CD14-positive monocyte (primary cell): ENCODE data around the gene TMEM244. TPM values are rescaled to one million over a fixed set of nuclear protein-coding genes. Genes with fewer than 3 reads are reported as not detected.

Experiments
- DNase-seq, 3 donors: peaks; one replicate each; pipeline ENCODE4 v3.0.0-alpha.2; 2011 to 2022
- H2AFZ ChIP-seq: 2 replicates; pipeline ENCODE4 v1.6.0; 2012; ENCODE audit warnings: mild to moderate bottlenecking, low read depth, low read length, inconsistent platforms; ENCODE audit not compliant: insufficient read depth, poor library complexity, severe bottlenecking
- H3K27ac ChIP-seq, 2 donors: 1 replicate in 1 of 2; 2 replicates in 1 of 2; pipeline ENCODE4 v1.5.1; 2012 to 2013; ENCODE audit warnings: low read length in 2 of 2, control low read depth in 1 of 2, inconsistent platforms in 1 of 2, low read depth in 1 of 2, mild to moderate bottlenecking in 1 of 2
- H3K27me3 ChIP-seq, 2 donors: one replicate each; pipeline versions ENCODE4 v1.6.0 to v1.6.1; 2011 to 2013; ENCODE audit warnings: low read length in 2 of 2; ENCODE audit not compliant: control insufficient read depth in 2 of 2, insufficient read depth in 2 of 2
- H3K36me3 ChIP-seq, 2 donors: replicated peaks in 1 of 2; 1 replicate in 1 of 2; 2 replicates in 1 of 2; pipeline versions ENCODE4 v1.5.1 to v1.6.1; 2012 to 2013; ENCODE audit warnings: low read length in 2 of 2, control low read depth in 1 of 2, inconsistent platforms in 1 of 2, mild to moderate bottlenecking in 1 of 2; ENCODE audit not compliant: insufficient read depth in 2 of 2, control insufficient read depth in 1 of 2
- H3K4me1 ChIP-seq, 2 donors: 1 replicate in 1 of 2; 2 replicates in 1 of 2; pipeline versions ENCODE4 v1.5.1 to v1.6.1; 2012 to 2013; ENCODE audit warnings: low read length in 2 of 2, control low read depth in 1 of 2, inconsistent platforms in 1 of 2, mild to moderate bottlenecking in 1 of 2, moderate library complexity in 1 of 2; ENCODE audit not compliant: insufficient read depth in 2 of 2, control insufficient read depth in 1 of 2
- H3K4me2 ChIP-seq: replicated peaks from 2 replicates; pipeline ENCODE3; 2012; ENCODE audit warnings: low read length, moderate library complexity, mild to moderate bottlenecking; ENCODE audit not compliant: poor library complexity, severe bottlenecking; ENCODE audit errors: extremely low read depth
- H3K4me3 ChIP-seq, 3 experiments: fragments of 200-600 bp in 1 of 3; sonication (generic) in 1 of 3; replicated peaks in 1 of 3; 1 replicate in 2 of 3; 2 replicates in 1 of 3; pipeline ENCODE4 v1.5.1; 2011 to 2013; ENCODE audit warnings: low read length in 3 of 3, mild to moderate bottlenecking in 3 of 3, control low read depth in 2 of 3, low read depth in 2 of 3, inconsistent platforms in 1 of 3, moderate library complexity in 1 of 3
- H3K79me2 ChIP-seq: 2 replicates; pipeline ENCODE4 v1.6.0; 2012; ENCODE audit warnings: mild to moderate bottlenecking, control low read depth, inconsistent platforms, low read length, moderate library complexity; ENCODE audit not compliant: insufficient read depth
- H3K9ac ChIP-seq: 2 replicates; pipeline ENCODE4 v1.6.0; 2017; ENCODE audit warnings: low read length, mild to moderate bottlenecking; ENCODE audit not compliant: insufficient read depth, poor library complexity, severe bottlenecking
- H3K9me3 ChIP-seq, 2 donors: replicated peaks in 1 of 2; 1 replicate in 1 of 2; 2 replicates in 1 of 2; pipeline versions ENCODE4 v1.5.1 to v1.6.1; 2012 to 2013; ENCODE audit warnings: low read length in 2 of 2, control low read depth in 1 of 2; ENCODE audit not compliant: control insufficient read depth in 1 of 2, insufficient read depth in 1 of 2
- H4K20me1 ChIP-seq: 2 replicates; pipeline ENCODE4 v1.6.0; 2012; ENCODE audit warnings: mild to moderate bottlenecking, low read length, control low read depth, moderate library complexity; ENCODE audit not compliant: insufficient read depth
- H3K27ac Mint-ChIP-seq, 7 donors: one replicate each; pipeline ENCODE4 v1.8.0; 2020; ENCODE audit warnings: mild to moderate bottlenecking in 7 of 7, mixed read lengths in 7 of 7, moderate library complexity in 6 of 7, inconsistent platforms in 2 of 7
- H3K27me3 Mint-ChIP-seq, 3 donors: one replicate each; pipeline ENCODE4 v1.8.0; 2021 to 2022; ENCODE audit warnings: low read depth in 3 of 3, mild to moderate bottlenecking in 3 of 3, mixed read lengths in 3 of 3, moderate library complexity in 3 of 3, inconsistent platforms in 1 of 3
- H3K36me3 Mint-ChIP-seq, 2 donors: one replicate each; pipeline ENCODE4 v1.8.0; 2020; ENCODE audit warnings: mixed read lengths in 2 of 2, inconsistent platforms in 1 of 2, mild to moderate bottlenecking in 1 of 2
- H3K4me1 Mint-ChIP-seq: one replicate; pipeline ENCODE4 v1.8.0; 2020; ENCODE audit warnings: mild to moderate bottlenecking, mixed read lengths
- H3K4me3 Mint-ChIP-seq, 2 donors: one replicate each; pipeline ENCODE4 v1.8.0; 2020; ENCODE audit warnings: mild to moderate bottlenecking in 2 of 2, mixed read lengths in 2 of 2, moderate library complexity in 1 of 2
- H3K9me3 Mint-ChIP-seq, 7 donors: one replicate each; pipeline ENCODE4 v1.8.0; 2020 to 2022; ENCODE audit warnings: mixed read lengths in 7 of 7, mild to moderate bottlenecking in 6 of 7, moderate library complexity in 6 of 7, inconsistent platforms in 2 of 7
- WGBS: methylation state at CpG from one replicate; pipeline ENCODE4 v1.1.5; 2013; ENCODE audit warnings: missing lambda C conversion rate; ENCODE audit not compliant: insufficient coverage; 5-methylcytosine and 5-hydroxymethylcytosine counted together
- intact Hi-C, 2 donors: fragments of 100-400 bp; cut with micrococcal nuclease; formaldehyde crosslinking; loops; one replicate each; pipeline versions ENCODE4 v1.15.0 to v1.15.1; 2023
- polyA plus RNA-seq, 3 donors: library from polyadenylated mRNA; depleted of rRNA in 1 of 3; unstranded in 2 of 3; stranded (reverse) in 1 of 3; fragments of 300-500 nt in 2 of 3; fragments of >200 nt in 1 of 3; fragmentation: Illumina TruSeq in 2 of 3; gene quantifications; 1 replicate in 2 of 3; 2 replicates in 1 of 3; pipeline ENCODE4 v1.2.3, GENCODE V29; 2012 to 2021
- TF ChIP-seq, protein P1 (sequence below): fragments of 200-600 bp; IDR thresholded peaks from one replicate; pipeline ENCODE4 v1.8.0; 2022; ENCODE audit warnings: antibody characterized with exemption, mild to moderate bottlenecking

The TMEM244 gene
- polyA plus RNA-seq, 3 donors, result not detected

GRCh38 chr6:129866256-129866655, 5.1 kb upstream of the TMEM244 start:
- no peak for DNase-seq
- TF ChIP-seq, protein P1, sequence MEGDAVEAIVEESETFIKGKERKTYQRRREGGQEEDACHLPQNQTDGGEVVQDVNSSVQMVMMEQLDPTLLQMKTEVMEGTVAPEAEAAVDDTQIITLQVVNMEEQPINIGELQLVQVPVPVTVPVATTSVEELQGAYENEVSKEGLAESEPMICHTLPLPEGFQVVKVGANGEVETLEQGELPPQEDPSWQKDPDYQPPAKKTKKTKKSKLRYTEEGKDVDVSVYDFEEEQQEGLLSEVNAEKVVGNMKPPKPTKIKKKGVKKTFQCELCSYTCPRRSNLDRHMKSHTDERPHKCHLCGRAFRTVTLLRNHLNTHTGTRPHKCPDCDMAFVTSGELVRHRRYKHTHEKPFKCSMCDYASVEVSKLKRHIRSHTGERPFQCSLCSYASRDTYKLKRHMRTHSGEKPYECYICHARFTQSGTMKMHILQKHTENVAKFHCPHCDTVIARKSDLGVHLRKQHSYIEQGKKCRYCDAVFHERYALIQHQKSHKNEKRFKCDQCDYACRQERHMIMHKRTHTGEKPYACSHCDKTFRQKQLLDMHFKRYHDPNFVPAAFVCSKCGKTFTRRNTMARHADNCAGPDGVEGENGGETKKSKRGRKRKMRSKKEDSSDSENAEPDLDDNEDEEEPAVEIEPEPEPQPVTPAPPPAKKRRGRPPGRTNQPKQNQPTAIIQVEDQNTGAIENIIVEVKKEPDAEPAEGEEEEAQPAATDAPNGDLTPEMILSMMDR, result no peak
- no peaks in the 10 kb centered on the region for H3K36me3 Mint-ChIP-seq
- Histone ChIP-seq H3K27me3 (no peaks in the 10 kb centered on the region), H3K9ac (no peak overlapping the region), H3K36me3 (no peaks in the 10 kb centered on the region), H3K27ac (no peak overlapping the region), H3K4me2 (no peak overlapping the region), H3K4me1 (no peaks in the 10 kb centered on the region), H3K4me3 (no peak overlapping the region), H2AFZ (no peak overlapping the region), H3K9me3 (peaks cover 0 to 2% of the 10 kb centered on the region in 2 donors), H3K79me2 (no peaks in the 10 kb centered on the region), H4K20me1 (no peaks in the 10 kb centered on the region)
- intact Hi-C loops, result no loop called here
- peaks cover 0 to 4% (median 2%) of the 10 kb centered on the region in 7 donors for H3K9me3 Mint-ChIP-seq
- H3K27ac Mint-ChIP-seq, result no peak overlapping the region
- WGBS, result 91% methylated on average over 1 of the region's 1 CpG
- H3K27me3 Mint-ChIP-seq, result no peaks in the 10 kb centered on the region
- no peaks in the 10 kb centered on the region for H3K4me1 Mint-ChIP-seq
- no peak overlapping the region for H3K4me3 Mint-ChIP-seq

DNA sequence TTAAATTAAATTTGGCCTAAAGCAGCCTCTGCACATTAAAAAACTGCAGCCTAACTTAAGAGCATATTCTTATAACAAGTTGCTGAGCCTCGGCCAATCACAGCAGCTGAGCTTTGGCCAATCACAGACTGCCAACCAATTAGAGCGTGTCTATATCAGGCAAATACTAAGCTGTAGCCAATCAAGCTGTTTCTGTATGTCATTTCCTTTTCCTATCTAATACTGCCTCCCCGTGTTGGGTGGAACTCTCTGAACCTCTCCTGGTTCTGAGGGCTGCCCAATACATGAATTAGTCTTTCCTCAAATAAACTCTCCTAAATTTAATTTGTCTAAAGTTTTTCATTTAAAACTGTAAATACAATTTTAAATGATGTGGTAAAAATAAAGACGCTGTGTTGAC, 3.9 kb upstream of the TMEM244 start:
- TF ChIP-seq, protein P1, result no peak
- Histone ChIP-seq H2AFZ (no peak overlapping the region), H3K36me3 (no peaks in the 10 kb centered on the region), H3K27me3 (no peaks in the 10 kb centered on the region), H3K4me1 (no peaks in the 10 kb centered on the region), H4K20me1 (no peaks in the 10 kb centered on the region), H3K4me2 (no peak overlapping the region), H3K27ac (no peak overlapping the region), H3K9ac (no peak overlapping the region), H3K4me3 (no peak overlapping the region), H3K9me3 (peaks cover 0 to 2% of the 10 kb centered on the region in 2 donors), H3K79me2 (no peaks in the 10 kb centered on the region)
- peaks cover 0 to 4% (median 2%) of the 10 kb centered on the region in 7 donors for H3K9me3 Mint-ChIP-seq
- H3K4me3 Mint-ChIP-seq, result no peak overlapping the region
- H3K36me3 Mint-ChIP-seq, result no peaks in the 10 kb centered on the region
- no peak for DNase-seq
- peaks cover 3% of the 10 kb centered on the region for H3K4me1 Mint-ChIP-seq
- H3K27ac Mint-ChIP-seq, result no peak overlapping the region
- no peaks in the 10 kb centered on the region for H3K27me3 Mint-ChIP-seq
- 88% methylated on average over 2 of the region's 4 CpGs for WGBS
- intact Hi-C loops, result no loop called here
